ENCODE measurements around the gene MN1.

Gene MN1

GRCh38 chr22:27793576-27793975 lies 8.0 kb downstream of the MN1 start:
- Histone ChIP-seq H3K27me3 (ENCODE audit: insufficient read depth, insufficient read length) (no peaks in the 10 kb centered on the region), H3K36me3 (ENCODE audit: insufficient read depth, insufficient read length, low read length) (peaks cover 34% of the 10 kb centered on the region), H3K4me1 (ENCODE audit: insufficient read depth, insufficient read length) (peaks cover 8% of the 10 kb centered on the region), H3K4me3 (ENCODE audit: insufficient read length, low read depth) (no peak overlapping the region), H3K9ac (ENCODE audit: insufficient read length, low read depth) (no peak overlapping the region), H3K9me3 (ENCODE audit: insufficient read depth, low read length) (no peaks in the 10 kb centered on the region)
- DNase-seq (ENCODE audit: low read depth, low spot score): no peak
- TF ChIP-seq ZNF274 (IDR thresholded peaks at IDR 0.05; ENCODE audit: low read depth, low read length): no peak
- no peak for TF ChIP-seq YY1 (IDR thresholded peaks at IDR 0.05; ENCODE audit: insufficient read depth, insufficient read length)
- TF ChIP-seq SUZ12 (IDR thresholded peaks at IDR 0.05; ENCODE audit: extremely low read depth, insufficient read depth, insufficient read length): no peak

GRCh38 chr22:27792452-27793161 lies 8.9 kb downstream of the MN1 start:
- Histone ChIP-seq H3K9ac (ENCODE audit: insufficient read length, low read depth) (no peak overlapping the region), H3K9me3 (ENCODE audit: insufficient read depth, low read length) (no peaks in the 10 kb centered on the region), H3K27me3 (ENCODE audit: insufficient read depth, insufficient read length) (no peaks in the 10 kb centered on the region), H3K4me1 (ENCODE audit: insufficient read depth, insufficient read length) (peaks cover 8% of the 10 kb centered on the region), H3K36me3 (ENCODE audit: insufficient read depth, insufficient read length, low read length) (peaks cover 31% of the 10 kb centered on the region), H3K4me3 (ENCODE audit: insufficient read length, low read depth) (no peak overlapping the region)
- no peak for DNase-seq (ENCODE audit: low read depth, low spot score)
- TF ChIP-seq YY1 (IDR thresholded peaks at IDR 0.05; ENCODE audit: insufficient read depth, insufficient read length) (no peak), SUZ12 (IDR thresholded peaks at IDR 0.05; ENCODE audit: extremely low read depth, insufficient read depth, insufficient read length) (no peak), ZNF274 (IDR thresholded peaks at IDR 0.05; ENCODE audit: low read depth, low read length) (no peak)

GRCh38 chr22:27791859-27792241 lies 9.7 kb downstream of the MN1 start:
- TF ChIP-seq ZNF274 (IDR thresholded peaks at IDR 0.05; ENCODE audit: low read depth, low read length) (no peak), YY1 (IDR thresholded peaks at IDR 0.05; ENCODE audit: insufficient read depth, insufficient read length) (no peak), SUZ12 (IDR thresholded peaks at IDR 0.05; ENCODE audit: extremely low read depth, insufficient read depth, insufficient read length) (no peak)
- Histone ChIP-seq H3K4me1 (ENCODE audit: insufficient read depth, insufficient read length) (peaks cover 8% of the 10 kb centered on the region), H3K27me3 (ENCODE audit: insufficient read depth, insufficient read length) (no peaks in the 10 kb centered on the region), H3K9ac (ENCODE audit: insufficient read length, low read depth) (peak overlapping the region; percentile 50), H3K36me3 (ENCODE audit: insufficient read depth, insufficient read length, low read length) (peaks cover 24% of the 10 kb centered on the region), H3K4me3 (ENCODE audit: insufficient read length, low read depth) (no peak overlapping the region), H3K9me3 (ENCODE audit: insufficient read depth, low read length) (no peaks in the 10 kb centered on the region)
- no peak for DNase-seq (ENCODE audit: low read depth, low spot score)

DNA sequence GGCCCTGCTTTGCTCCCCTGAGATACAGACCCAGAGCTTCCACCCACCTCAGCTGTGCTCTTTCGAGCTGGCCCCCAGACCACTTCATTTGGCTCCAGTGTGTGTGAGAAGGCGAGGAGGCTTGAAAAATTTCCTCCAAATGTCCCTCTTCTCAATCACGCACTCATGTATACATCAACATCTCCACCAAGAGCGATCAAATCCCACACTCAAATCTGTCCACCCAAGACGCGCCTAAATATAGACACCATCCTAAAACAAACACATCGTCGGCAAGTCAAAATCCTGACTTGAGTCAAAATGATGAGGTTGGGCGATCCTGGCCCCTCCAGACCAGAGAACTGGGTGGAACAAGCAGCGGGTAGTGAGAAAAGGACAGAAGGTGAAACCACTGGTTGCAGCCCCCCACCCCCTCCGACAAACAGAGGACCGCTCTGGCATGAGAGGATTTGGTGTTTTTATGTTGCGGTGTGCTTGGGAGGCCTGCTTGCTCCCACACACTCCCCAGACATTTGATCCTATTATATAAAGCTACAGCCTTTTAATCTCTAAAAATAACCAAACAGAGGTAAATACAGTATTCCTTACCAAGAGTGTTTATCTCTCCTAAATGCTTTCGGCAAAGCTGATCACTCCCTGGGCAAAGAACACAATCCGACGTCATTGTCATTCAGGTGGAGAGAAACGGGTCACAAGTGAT lies 10.2 kb downstream of the MN1 start:
- Histone ChIP-seq H3K4me1 (ENCODE audit: insufficient read depth, insufficient read length) (peaks cover 7% of the 10 kb centered on the region), H3K36me3 (ENCODE audit: insufficient read depth, insufficient read length, low read length) (peaks cover 23% of the 10 kb centered on the region), H3K9ac (ENCODE audit: insufficient read length, low read depth) (peak overlapping the region; percentile 50), H3K9me3 (ENCODE audit: insufficient read depth, low read length) (no peaks in the 10 kb centered on the region), H3K4me3 (ENCODE audit: insufficient read length, low read depth) (no peak overlapping the region), H3K27me3 (ENCODE audit: insufficient read depth, insufficient read length) (no peaks in the 10 kb centered on the region)
- TF ChIP-seq YY1 (IDR thresholded peaks at IDR 0.05; ENCODE audit: insufficient read depth, insufficient read length) (no peak), SUZ12 (IDR thresholded peaks at IDR 0.05; ENCODE audit: extremely low read depth, insufficient read depth, insufficient read length) (no peak), ZNF274 (IDR thresholded peaks at IDR 0.05; ENCODE audit: low read depth, low read length) (no peak)
- no peak for DNase-seq (ENCODE audit: low read depth, low spot score)

GRCh38 chr22:27790376-27791158 lies 11.0 kb downstream of the MN1 start:
- H3K4me3 ChIP-seq (ENCODE audit: insufficient read length, low read depth): no peak overlapping the region
- H3K27me3 ChIP-seq (ENCODE audit: insufficient read depth, insufficient read length): no peaks in the 10 kb centered on the region

GRCh38 chr22:27788500-27789288 lies 12.9 kb downstream of the MN1 start:
- peaks cover 23% of the 10 kb centered on the region for H3K36me3 ChIP-seq (ENCODE audit: insufficient read depth, insufficient read length, low read length)
- peaks cover 9% of the 10 kb centered on the region for H3K4me1 ChIP-seq (ENCODE audit: insufficient read depth, insufficient read length)
- no peaks in the 10 kb centered on the region for H3K27me3 ChIP-seq (ENCODE audit: insufficient read depth, insufficient read length)
- no peak for TF ChIP-seq SUZ12 (IDR thresholded peaks at IDR 0.05; ENCODE audit: extremely low read depth, insufficient read depth, insufficient read length)
- TF ChIP-seq YY1 (IDR thresholded peaks at IDR 0.05; ENCODE audit: insufficient read depth, insufficient read length): no peak
- no peak for TF ChIP-seq ZNF274 (IDR thresholded peaks at IDR 0.05; ENCODE audit: low read depth, low read length)
- DNase-seq (ENCODE audit: low read depth, low spot score): no peak
- H3K9ac ChIP-seq (ENCODE audit: insufficient read length, low read depth): no peak overlapping the region
- H3K4me3 ChIP-seq (ENCODE audit: insufficient read length, low read depth): no peak overlapping the region
- H3K9me3 ChIP-seq (ENCODE audit: insufficient read depth, low read length): no peaks in the 10 kb centered on the region

More at GRCh38 chr22:27790376-27791158, 11.0 kb downstream of the MN1 start:
- peaks cover 23% of the 10 kb centered on the region for H3K36me3 ChIP-seq (ENCODE audit: insufficient read depth, insufficient read length, low read length)
- TF ChIP-seq ZNF274 (IDR thresholded peaks at IDR 0.05; ENCODE audit: low read depth, low read length) (no peak), SUZ12 (IDR thresholded peaks at IDR 0.05; ENCODE audit: extremely low read depth, insufficient read depth, insufficient read length) (no peak), YY1 (IDR thresholded peaks at IDR 0.05; ENCODE audit: insufficient read depth, insufficient read length) (no peak)
- H3K4me1 ChIP-seq (ENCODE audit: insufficient read depth, insufficient read length): peaks cover 7% of the 10 kb centered on the region
- H3K9ac ChIP-seq (ENCODE audit: insufficient read length, low read depth): peak overlapping the region; percentile 5
- DNase-seq (ENCODE audit: low read depth, low spot score): no peak
- H3K9me3 ChIP-seq (ENCODE audit: insufficient read depth, low read length): no peaks in the 10 kb centered on the region
